ENCODE data around the gene ARID1B. TPM values are rescaled to one million over a fixed set of nuclear protein-coding genes. Genes with fewer than 3 reads are reported as not detected.

The ARID1B gene
- total and polyA plus RNA-seq, 2 of the 13 experiments (the other 11 are each of a cell fraction or from before 2014, with no cell fraction given), result 20.1 to 32.6 TPM

DNA sequence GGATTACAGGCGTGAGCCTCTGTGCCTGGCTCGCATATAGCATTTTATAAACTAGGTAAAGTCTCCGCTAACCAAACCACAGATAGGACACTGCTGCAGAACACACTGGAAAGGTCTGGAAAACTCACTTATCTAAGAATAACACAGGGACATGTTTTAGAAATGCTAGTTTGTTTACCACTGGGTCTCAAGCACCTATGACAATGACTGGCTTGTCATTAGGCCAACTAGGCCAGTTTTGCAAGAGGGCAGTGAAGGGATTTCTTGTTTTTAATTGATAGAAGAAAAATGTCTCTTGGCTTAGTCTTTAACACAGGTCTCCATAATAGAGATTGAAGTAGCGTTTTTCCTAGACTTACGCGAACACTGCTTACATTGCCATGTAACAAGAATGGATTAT, 344.7 kb downstream of the ARID1B start:
- H3K4me3 ChIP-seq (replicated peaks in 1 of 3; ENCODE audit: insufficient read depth in 1 of 3, low read depth in 2 of 3, low read length in 3 of 3), result no peak overlapping the region
- TF ChIP-seq ZNF598 (CRISPR knock-in tag; IDR thresholded peaks at IDR 0.05; ENCODE audit: borderline replicate concordance) (no peak), NR2F2 (IDR thresholded peaks at IDR 0.05; ENCODE audit: borderline replicate concordance, low read depth) (no peak), ZFAT (CRISPR knock-in tag; conservative IDR thresholded peaks at IDR 0.05) (no peak), ZNF512 (CRISPR knock-in tag; IDR thresholded peaks at IDR 0.05) (no peak), ZFP62 (CRISPR knock-in tag; IDR thresholded peaks at IDR 0.05) (no peak), HNRNPK (IDR thresholded peaks at IDR 0.05; ENCODE audit: low read depth, low read length, poor library complexity, severe bottlenecking) (no peak), ZNF367 (CRISPR knock-in tag; IDR thresholded peaks at IDR 0.05; ENCODE audit: borderline replicate concordance) (no peak), NFE2L2 (IDR thresholded peaks at IDR 0.05; ENCODE audit: low read length) (no peak), ZNF276 (CRISPR knock-in tag; IDR thresholded peaks at IDR 0.05; ENCODE audit: low read depth) (no peak), SRF (IDR thresholded peaks at IDR 0.05; ENCODE audit: low read depth, low read length) (no peak), NR3C1 (CRISPR knock-in tag; IDR thresholded peaks at IDR 0.05) (no peak), FOXA1 (IDR thresholded peaks at IDR 0.05) (no peak), FOXA1 (CRISPR knock-in tag; IDR thresholded peaks at IDR 0.05) (no peak), ZNF768 (CRISPR knock-in tag; IDR thresholded peaks at IDR 0.05) (no peak), ZNF781 (CRISPR knock-in tag; IDR thresholded peaks at IDR 0.05; ENCODE audit: borderline replicate concordance, not compliant biosample characterization) (no peak), SMARCE1 (IDR thresholded peaks at IDR 0.05; ENCODE audit: borderline replicate concordance) (no peak), ZFYVE20 (CRISPR knock-in tag; IDR thresholded peaks at IDR 0.05; ENCODE audit: borderline replicate concordance, low read depth) (no peak)
- TF ChIP-seq, protein P1, sequence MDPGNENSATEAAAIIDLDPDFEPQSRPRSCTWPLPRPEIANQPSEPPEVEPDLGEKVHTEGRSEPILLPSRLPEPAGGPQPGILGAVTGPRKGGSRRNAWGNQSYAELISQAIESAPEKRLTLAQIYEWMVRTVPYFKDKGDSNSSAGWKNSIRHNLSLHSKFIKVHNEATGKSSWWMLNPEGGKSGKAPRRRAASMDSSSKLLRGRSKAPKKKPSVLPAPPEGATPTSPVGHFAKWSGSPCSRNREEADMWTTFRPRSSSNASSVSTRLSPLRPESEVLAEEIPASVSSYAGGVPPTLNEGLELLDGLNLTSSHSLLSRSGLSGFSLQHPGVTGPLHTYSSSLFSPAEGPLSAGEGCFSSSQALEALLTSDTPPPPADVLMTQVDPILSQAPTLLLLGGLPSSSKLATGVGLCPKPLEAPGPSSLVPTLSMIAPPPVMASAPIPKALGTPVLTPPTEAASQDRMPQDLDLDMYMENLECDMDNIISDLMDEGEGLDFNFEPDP (CRISPR knock-in tag; conservative IDR thresholded peaks at IDR 0.05), result no peak
- H3K4me2 ChIP-seq (ENCODE audit: low read depth, low read length), result no peak overlapping the region
- peaks cover 3% of the 10 kb centered on the region; the same call in 1 of the 2 replicates for H4K20me1 ChIP-seq (ENCODE audit: insufficient read depth, low read length)
- H3K27me3 ChIP-seq (ENCODE audit: control insufficient read depth in 1 of 2, insufficient read depth in 2 of 2, low read length in 2 of 2), result no peaks in the 10 kb centered on the region
- peaks cover 20% of the 10 kb centered on the region for H3K4me1 ChIP-seq (ENCODE audit: insufficient read depth, low read length)
- 99% methylated on average over 6 of the region's 6 CpGs for WGBS (ENCODE audit: low lambda C conversion rate)
- no peak overlapping the region for H2AFZ ChIP-seq (ENCODE audit: low read length)
- POLR2A ChIA-PET, result no interaction called here
- in situ Hi-C loops (cut with HindIII; ENCODE audit: extremely low pct_ligation_motif_present, low pct_unique_long_range_greater_than_20kb) (no loop called here), intact Hi-C loops (cut with micrococcal nuclease; ENCODE audit: unreplicated experiment) (no loop called here)
- H3K36me3 ChIP-seq (replicated peaks in 1 of 2; ENCODE audit: control insufficient read depth in 1 of 2, insufficient read depth in 2 of 2, low read length in 2 of 2), result peaks cover 3 to 15% of the 10 kb centered on the region in 2 experiments; a peak in 4 of 5 replicates
- H3K9ac ChIP-seq (ENCODE audit: insufficient read depth, low read depth, low read length), result no peak overlapping the region
- no peak overlapping the region for H3K27ac ChIP-seq (ENCODE audit: extremely low read length, insufficient read depth, low read length)
- no peaks in the 10 kb centered on the region for H3K79me2 ChIP-seq (ENCODE audit: insufficient read depth, low read length)
- BruUV-seq (replicated peaks), result no TSS peak
- no peaks in the 10 kb centered on the region for H3K9me3 ChIP-seq (ENCODE audit: low read length)
- ATAC-seq (no peak), DNase-seq (ENCODE audit: low spot score) (no peak), FAIRE-seq (no peak)
- CTCF ChIA-PET (ENCODE audit: low intra/inter-chr PET ratio, low total read pairs), result no interaction called here
